Panc1 (cell line): ENCODE data around the gene BMX.

ENCODE experiments used
- CTCF ChIP-seq: fragments of 450-650 bp; IDR thresholded peaks from 2 replicates; pipeline ENCODE4 v1.5.1; 2017; ENCODE audit warnings: mild to moderate bottlenecking
- POLR2AphosphoS5 ChIP-seq: IDR thresholded peaks from 2 replicates; pipeline ENCODE4 v1.6.1; 2012; ENCODE audit warnings: mild to moderate bottlenecking, low read depth, low read length, moderate library complexity

GRCh38 chrX:15579778-15580747 lies 79.5 kb downstream of the BMX start:
- TF ChIP-seq CTCF (no peak), POLR2AphosphoS5 (no peak)
